Measurements from ENCODE around the gene AQP3.
"Not testable (repeated sequence)": the region's sequence is repeated elsewhere in the genome, so short reads cannot be mapped to it uniquely, and the experiment has no call there.

- TF ChIP-seq ZNF274 (IDR thresholded peaks at IDR 0.05; ENCODE audit: low read depth, low read length); SUZ12 (IDR thresholded peaks at IDR 0.05; ENCODE audit: extremely low read depth, insufficient read depth, insufficient read length); YY1 (IDR thresholded peaks at IDR 0.05; ENCODE audit: insufficient read depth, insufficient read length): not testable (repeated sequence)
Measured at GRCh38 chr9:33401809-33402208, 45.6 kb downstream of the AQP3 start.

Measured in NT2/D1 (cell line).